Activated B cell treated with CpG ODN at 0.5 μM for 24 hours (primary cell): ENCODE data around the gene PTPRE. TPM values are rescaled to one million over a fixed set of nuclear protein-coding genes. Genes with fewer than 3 reads are reported as not detected.

Source experiments
- ATAC-seq: fragments of 200-7000 bp; cut with Tn5 transposase; one replicate; pipeline ENCODE4 v1.10.0; 2021; ENCODE audit warnings: low read depth, mild to moderate bottlenecking, moderate library complexity
- CTCF ChIA-PET: fragments of 350-600 bp; sonication (Branson Sonifier 250); formaldehyde crosslinking; loops from one replicate; lab custom pipeline; 2021; ENCODE audit warnings: antibody characterized with exemption; lab: Charles Lee
- POLR2A ChIA-PET: fragments of 350-600 bp; sonication (Branson Sonifier 250); formaldehyde crosslinking; loops from one replicate; lab custom pipeline; 2021; ENCODE audit warnings: antibody characterized with exemption; lab: Charles Lee
- DNase-seq: peaks from one replicate; pipeline ENCODE4 v3.0.0; 2022
- H3K27ac Mint-ChIP-seq: one replicate; pipeline ENCODE4 v1.8.0; 2020; ENCODE audit warnings: mixed read lengths
- H3K27me3 Mint-ChIP-seq: one replicate; pipeline ENCODE4 v1.8.0; 2021; ENCODE audit warnings: mixed read lengths
- H3K36me3 Mint-ChIP-seq: one replicate; pipeline ENCODE4 v1.8.0; 2021; ENCODE audit warnings: low read depth, mixed read lengths
- H3K4me1 Mint-ChIP-seq: one replicate; pipeline ENCODE4 v1.8.0; 2021; ENCODE audit warnings: mixed read lengths
- H3K4me3 Mint-ChIP-seq: one replicate; pipeline ENCODE4 v1.8.0; 2020; ENCODE audit warnings: mild to moderate bottlenecking, mixed read lengths
- H3K9me3 Mint-ChIP-seq: one replicate; pipeline ENCODE4 v1.8.0; 2020; ENCODE audit warnings: mixed read lengths
- intact Hi-C: fragments of 100-400 bp; cut with micrococcal nuclease; formaldehyde crosslinking; loops from one replicate; pipeline ENCODE4 v1.15.1; 2024
- total RNA-seq: library from RNA; stranded (reverse); gene quantifications from 2 replicates; pipeline ENCODE4 v1.2.3, GENCODE V29; 2022
- TF ChIP-seq, protein P1 (sequence below): fragments of 200-600 bp; IDR thresholded peaks from one replicate; pipeline ENCODE4 v1.8.0; 2022; ENCODE audit warnings: antibody characterized with exemption, mild to moderate bottlenecking

PTPRE gene
- total RNA-seq, 1 donor from 2014 or later, result 36.8 TPM

GRCh38 chr10:128043259-128044045 is 136.5 kb downstream of the PTPRE start:
- ATAC-seq (no peak), DNase-seq (no peak)
- TF ChIP-seq, protein P1, sequence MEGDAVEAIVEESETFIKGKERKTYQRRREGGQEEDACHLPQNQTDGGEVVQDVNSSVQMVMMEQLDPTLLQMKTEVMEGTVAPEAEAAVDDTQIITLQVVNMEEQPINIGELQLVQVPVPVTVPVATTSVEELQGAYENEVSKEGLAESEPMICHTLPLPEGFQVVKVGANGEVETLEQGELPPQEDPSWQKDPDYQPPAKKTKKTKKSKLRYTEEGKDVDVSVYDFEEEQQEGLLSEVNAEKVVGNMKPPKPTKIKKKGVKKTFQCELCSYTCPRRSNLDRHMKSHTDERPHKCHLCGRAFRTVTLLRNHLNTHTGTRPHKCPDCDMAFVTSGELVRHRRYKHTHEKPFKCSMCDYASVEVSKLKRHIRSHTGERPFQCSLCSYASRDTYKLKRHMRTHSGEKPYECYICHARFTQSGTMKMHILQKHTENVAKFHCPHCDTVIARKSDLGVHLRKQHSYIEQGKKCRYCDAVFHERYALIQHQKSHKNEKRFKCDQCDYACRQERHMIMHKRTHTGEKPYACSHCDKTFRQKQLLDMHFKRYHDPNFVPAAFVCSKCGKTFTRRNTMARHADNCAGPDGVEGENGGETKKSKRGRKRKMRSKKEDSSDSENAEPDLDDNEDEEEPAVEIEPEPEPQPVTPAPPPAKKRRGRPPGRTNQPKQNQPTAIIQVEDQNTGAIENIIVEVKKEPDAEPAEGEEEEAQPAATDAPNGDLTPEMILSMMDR, result no peak
- POLR2A ChIA-PET, result no interaction called here
- Mint-ChIP-seq H3K36me3 (peaks cover 6% of the 10 kb centered on the region), H3K4me1 (peaks cover 30% of the 10 kb centered on the region), H3K4me3 (no peak overlapping the region), H3K27me3 (no peaks in the 10 kb centered on the region), H3K27ac (no peak overlapping the region), H3K9me3 (no peaks in the 10 kb centered on the region)
- CTCF ChIA-PET, result interaction anchor here (0.8 to 1.8 kb wide), 3 partner anchors 8 to 32 kb away, joined by 3 to 11 read pairs (median 6); no protein-coding TSS in a partner anchor
- intact Hi-C loops, result no loop called here

DNA sequence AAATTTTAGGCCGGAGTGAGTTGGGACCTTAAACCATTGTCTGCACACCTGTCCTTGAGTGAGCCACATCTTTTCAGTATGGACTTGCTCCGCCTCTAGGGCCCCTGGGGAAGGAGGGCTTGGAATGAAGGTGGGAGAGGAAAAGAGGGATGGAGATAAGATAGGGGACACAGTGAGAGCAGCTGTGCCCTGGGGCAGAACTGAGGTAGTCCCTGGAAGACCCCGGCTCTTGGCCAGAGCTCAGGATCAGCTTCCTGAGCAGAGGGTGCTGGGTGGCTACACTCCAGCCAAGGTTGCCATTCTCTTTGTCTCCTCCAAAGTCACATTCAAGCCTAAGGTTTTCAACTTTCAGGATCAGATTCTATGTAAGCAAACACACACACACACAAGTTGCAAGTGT is 137.3 kb downstream of the PTPRE start:
- Mint-ChIP-seq H3K27ac (no peak overlapping the region), H3K36me3 (peaks cover 6% of the 10 kb centered on the region), H3K4me1 (peaks cover 37% of the 10 kb centered on the region), H3K27me3 (no peaks in the 10 kb centered on the region), H3K4me3 (no peak overlapping the region), H3K9me3 (no peaks in the 10 kb centered on the region)
- ChIA-PET POLR2A (no interaction called here), CTCF (interaction anchor here (0.8 to 1.8 kb wide), 3 partner anchors 9 to 33 kb away, joined by 3 to 11 read pairs (median 6); no protein-coding TSS in a partner anchor)
- intact Hi-C loops, result no loop called here
- ATAC-seq (no peak), DNase-seq (no peak)
- TF ChIP-seq, protein P1, result no peak

DNA sequence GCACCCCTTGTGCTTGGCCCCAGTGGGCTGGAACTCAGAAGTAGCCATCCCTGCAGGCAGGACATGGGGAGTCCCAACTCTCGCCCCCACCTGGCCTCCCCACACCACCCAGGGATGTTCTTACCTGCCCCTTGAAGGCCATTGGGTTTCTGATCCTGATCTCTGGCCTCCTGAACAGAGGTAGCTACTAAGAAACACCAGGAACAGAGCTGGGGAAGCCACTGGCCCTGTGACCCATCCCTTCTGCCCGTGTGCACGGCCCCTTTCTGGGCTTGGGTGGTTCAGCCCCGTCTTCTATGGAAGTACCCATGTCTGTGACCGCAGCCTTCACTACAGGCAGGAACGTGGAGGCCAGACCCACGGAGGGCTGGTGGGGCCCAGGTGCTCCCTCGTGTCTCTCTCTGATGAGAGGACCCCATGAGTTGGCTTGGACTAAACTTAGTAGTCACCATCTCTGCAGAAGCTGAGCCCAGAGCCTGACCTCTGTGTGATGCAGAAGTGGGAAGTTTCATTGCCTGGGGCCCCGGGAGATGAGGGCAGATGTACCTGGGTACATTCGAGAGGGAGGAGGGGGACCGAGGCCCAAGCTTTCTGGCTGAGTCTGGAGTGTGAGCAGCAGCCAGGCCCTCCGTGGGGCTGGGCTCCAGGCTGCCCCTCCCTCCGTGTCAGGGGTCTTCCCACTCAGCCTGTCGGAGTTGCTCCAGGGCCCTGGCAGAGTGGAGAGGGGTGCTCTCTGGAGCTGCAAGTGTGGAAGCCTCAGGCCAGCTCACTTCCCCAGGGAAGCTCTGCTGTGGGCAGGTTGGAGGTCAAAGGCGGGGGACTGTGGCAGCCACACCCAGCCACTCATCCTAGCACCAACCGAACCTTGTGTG is 138.3 kb downstream of the PTPRE start:
- no peak overlapping the region for H3K4me3 Mint-ChIP-seq
- no peaks in the 10 kb centered on the region for H3K9me3 Mint-ChIP-seq
- DNase-seq (no peak), ATAC-seq (no peak)
- peaks cover 47% of the 10 kb centered on the region for H3K4me1 Mint-ChIP-seq
- H3K27me3 Mint-ChIP-seq, result no peaks in the 10 kb centered on the region
- H3K27ac Mint-ChIP-seq, result peak overlapping the region; percentile 24
- TF ChIP-seq, protein P1, result no peak
- peaks cover 10% of the 10 kb centered on the region for H3K36me3 Mint-ChIP-seq
- POLR2A ChIA-PET, result interaction anchor here (8.2 kb wide), 1 partner anchor 19 kb away, joined by 162 read pairs; no protein-coding TSS in a partner anchor
- intact Hi-C loops, result no loop called here
- CTCF ChIA-PET, result interaction anchor here (1.8 kb wide), 1 partner anchor 24 kb away, joined by 11 read pairs; no protein-coding TSS in a partner anchor

DNA sequence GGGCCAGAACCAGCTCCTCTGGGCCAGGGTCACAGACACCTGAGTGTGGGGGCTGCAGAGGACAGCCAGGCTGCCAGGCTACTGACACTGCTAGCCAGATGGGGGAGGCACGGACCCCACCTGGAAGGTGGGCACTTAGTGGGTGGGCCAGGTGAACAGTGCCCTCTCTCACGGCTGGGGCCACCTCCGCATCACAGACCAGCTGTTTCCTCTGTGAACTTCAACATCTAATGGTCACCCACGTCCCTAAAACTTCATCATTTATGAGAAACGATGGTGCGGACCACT is 138.9 kb downstream of the PTPRE start:
- intact Hi-C loops, result no loop called here
- ATAC-seq, result no peak
- Mint-ChIP-seq H3K4me1 (peaks cover 53% of the 10 kb centered on the region), H3K9me3 (no peaks in the 10 kb centered on the region), H3K36me3 (peaks cover 15% of the 10 kb centered on the region), H3K27ac (no peak overlapping the region), H3K27me3 (no peaks in the 10 kb centered on the region), H3K4me3 (peak overlapping the region; percentile 35)
- TF ChIP-seq, protein P1, result no peak
- ChIA-PET POLR2A (interaction anchor here (8.2 kb wide), 1 partner anchor 18 kb away, joined by 162 read pairs; no protein-coding TSS in a partner anchor), CTCF (no interaction called here)
- DNase-seq, result no peak
